Testis (tissue), 2 donors: ENCODE measurements around the gene S1PR5.

Experiments used
- POLR2A ChIP-seq: fragments of 450-650 bp; IDR thresholded peaks from one replicate; pipeline ENCODE4 v1.6.1; 2017; ENCODE audit warnings: antibody characterized with exemption, mild to moderate bottlenecking, moderate library complexity
- TF ChIP-seq, protein P1 (sequence below), 3 experiments: fragments of 450-650 bp in 2 of 3; fragments of 200-600 bp in 1 of 3; sonication (generic) in 1 of 3; IDR thresholded peaks; one replicate each; pipeline ENCODE4 v1.5.1; 2016 to 2019; ENCODE audit warnings: antibody characterized with exemption in 3 of 3, mild to moderate bottlenecking in 2 of 3, moderate library complexity in 1 of 3

DNA sequence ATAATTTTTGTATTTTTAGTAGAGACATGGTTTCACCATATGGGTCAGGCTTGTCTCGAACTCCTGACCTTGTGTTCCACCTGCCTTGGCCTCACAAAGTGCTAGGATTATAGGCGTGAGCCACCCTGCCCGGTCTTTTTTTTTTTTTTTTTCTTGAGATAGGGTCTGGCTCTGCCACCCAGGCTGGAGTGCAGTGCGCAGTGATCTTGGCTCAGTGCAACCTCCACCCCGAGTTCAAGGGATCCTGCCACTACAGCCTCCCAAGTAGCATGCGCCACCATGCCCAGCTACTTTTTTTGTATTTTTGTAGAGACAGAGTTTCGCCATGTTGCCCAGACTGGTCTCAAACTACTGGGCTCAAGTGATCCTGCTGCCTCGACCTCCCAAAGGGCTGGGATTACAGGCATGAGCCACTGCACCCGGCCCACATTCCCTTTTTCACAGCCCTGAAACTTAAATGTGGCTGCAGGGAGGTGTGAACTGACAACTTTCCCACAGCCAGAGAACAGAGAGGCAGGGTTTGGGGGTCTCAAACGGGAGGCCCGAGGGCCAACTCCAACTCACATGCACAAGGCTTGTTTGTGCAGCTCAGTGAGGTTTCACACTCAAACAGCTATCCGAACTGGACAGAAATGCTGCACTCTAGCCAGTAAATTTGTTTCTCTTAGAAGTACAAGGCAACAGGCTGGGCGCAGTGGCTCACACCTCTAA lies 4.4 kb upstream of the S1PR5 start:
- no peak for TF ChIP-seq POLR2A
- TF ChIP-seq, protein P1, sequence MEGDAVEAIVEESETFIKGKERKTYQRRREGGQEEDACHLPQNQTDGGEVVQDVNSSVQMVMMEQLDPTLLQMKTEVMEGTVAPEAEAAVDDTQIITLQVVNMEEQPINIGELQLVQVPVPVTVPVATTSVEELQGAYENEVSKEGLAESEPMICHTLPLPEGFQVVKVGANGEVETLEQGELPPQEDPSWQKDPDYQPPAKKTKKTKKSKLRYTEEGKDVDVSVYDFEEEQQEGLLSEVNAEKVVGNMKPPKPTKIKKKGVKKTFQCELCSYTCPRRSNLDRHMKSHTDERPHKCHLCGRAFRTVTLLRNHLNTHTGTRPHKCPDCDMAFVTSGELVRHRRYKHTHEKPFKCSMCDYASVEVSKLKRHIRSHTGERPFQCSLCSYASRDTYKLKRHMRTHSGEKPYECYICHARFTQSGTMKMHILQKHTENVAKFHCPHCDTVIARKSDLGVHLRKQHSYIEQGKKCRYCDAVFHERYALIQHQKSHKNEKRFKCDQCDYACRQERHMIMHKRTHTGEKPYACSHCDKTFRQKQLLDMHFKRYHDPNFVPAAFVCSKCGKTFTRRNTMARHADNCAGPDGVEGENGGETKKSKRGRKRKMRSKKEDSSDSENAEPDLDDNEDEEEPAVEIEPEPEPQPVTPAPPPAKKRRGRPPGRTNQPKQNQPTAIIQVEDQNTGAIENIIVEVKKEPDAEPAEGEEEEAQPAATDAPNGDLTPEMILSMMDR (IDR thresholded peaks at IDR 0.05) = no peak
